ENCODE measurements around the gene NCOR2. TPM values are rescaled to one million over a fixed set of nuclear protein-coding genes. Genes with fewer than 3 reads are reported as not detected.

NCOR2 gene
- total RNA-seq, 1 donor from 2014 or later = 248 TPM

DNA sequence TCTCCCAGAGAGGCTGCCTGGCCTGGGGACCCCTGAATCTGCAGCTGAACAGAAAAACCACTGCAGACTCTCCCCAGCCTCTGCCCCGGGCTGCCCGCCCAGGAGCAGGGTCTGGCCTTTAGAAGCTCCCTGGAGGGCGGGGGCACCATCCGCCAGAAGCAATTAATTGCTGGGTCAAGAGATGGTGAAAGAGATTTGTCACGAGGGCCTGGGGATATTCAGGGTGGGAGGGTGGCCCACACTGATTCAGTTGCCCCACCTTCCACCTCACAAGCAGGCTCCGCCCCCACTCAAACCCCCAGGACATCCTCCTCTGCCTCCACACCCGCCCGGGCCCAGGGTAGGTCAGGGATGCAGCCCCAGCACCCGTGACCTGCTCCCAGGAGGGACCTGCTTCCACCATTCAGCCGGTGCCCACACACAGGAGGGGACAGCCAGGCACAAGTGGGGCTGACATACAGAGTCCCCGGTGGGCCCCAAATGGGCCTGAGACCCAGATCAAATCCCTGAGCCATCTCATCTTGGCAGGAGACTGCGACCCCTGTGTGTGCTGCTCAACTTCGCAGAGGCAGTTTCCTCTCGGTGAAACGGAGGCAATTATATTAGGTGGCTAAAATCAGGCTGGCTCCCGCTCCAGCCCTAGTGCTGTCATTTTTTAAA lies 23.0 kb downstream of the NCOR2 start:
- no peak for DNase-seq (ENCODE audit: low spot score)

DNA sequence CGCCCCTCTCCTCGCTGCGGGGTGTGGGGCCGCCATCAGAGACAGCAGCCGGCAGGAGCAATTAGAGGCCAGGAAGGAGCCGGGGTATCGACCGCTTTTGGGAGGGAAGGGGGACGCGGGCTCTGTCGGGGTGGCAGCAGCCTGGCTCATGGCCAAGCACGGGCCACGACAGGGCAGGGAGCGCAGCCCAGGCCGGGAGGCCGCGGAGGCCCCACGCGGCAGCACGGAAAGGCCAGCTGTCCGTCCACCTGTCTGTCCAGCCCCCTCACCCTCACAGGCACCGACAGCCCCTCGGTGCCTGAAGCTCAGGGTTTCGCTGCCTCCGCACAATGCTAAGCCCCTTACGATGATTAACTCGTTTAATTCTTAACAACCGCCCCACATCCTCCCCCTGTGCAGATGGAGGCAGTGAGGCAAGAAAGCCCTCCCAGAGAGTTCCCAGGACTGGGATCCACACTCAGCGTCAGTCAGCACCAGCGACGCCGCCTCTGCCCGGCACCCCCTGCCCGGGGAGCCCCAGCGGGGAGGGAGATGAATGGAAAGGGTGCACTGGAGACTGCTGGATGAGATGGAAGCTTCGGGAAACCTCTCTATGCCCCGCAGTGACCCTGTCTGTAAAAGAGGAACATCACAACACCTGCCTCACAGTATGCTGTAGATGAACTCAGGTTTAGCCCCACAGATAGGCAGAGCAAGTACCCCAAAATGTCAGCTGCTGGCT lies 23.7 kb downstream of the NCOR2 start:
- no peak for DNase-seq (ENCODE audit: low spot score)

DNA sequence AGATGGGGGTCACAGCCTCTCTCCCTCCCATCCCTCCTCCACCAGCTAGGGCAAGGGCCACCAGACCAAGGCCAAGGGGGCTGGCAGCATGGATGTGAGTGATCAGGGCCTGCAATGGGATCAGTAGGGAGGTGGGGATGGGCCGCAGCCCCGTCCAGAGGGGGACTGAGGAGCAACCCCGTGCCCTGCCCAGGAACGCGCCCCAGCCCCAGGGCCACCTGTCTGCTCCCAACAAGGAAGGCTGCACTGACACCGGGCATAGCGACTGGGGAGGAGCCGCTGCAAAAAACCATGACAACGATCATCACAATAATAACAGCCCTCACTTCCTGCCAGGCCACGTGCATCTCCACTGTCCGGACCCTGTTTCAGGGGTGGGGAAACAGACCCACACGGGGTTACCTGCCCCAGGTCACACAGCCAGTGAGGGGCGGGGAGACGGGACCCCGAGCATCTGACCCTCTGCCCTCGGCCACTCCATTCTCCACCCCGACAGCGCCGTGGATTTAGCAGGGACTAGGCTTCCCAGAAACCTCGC lies 24.3 kb downstream of the NCOR2 start:
- no peak for DNase-seq (ENCODE audit: low spot score)

GRCh38 chr12:124542021-124542949 lies 25.1 kb downstream of the NCOR2 start:
- DNase-seq (ENCODE audit: low spot score) = no peak

- no peak for DNase-seq (ENCODE audit: low spot score)
These were observed 26.1 kb downstream of the NCOR2 start for GRCh38 chr12:124541322-124541721.

DNA sequence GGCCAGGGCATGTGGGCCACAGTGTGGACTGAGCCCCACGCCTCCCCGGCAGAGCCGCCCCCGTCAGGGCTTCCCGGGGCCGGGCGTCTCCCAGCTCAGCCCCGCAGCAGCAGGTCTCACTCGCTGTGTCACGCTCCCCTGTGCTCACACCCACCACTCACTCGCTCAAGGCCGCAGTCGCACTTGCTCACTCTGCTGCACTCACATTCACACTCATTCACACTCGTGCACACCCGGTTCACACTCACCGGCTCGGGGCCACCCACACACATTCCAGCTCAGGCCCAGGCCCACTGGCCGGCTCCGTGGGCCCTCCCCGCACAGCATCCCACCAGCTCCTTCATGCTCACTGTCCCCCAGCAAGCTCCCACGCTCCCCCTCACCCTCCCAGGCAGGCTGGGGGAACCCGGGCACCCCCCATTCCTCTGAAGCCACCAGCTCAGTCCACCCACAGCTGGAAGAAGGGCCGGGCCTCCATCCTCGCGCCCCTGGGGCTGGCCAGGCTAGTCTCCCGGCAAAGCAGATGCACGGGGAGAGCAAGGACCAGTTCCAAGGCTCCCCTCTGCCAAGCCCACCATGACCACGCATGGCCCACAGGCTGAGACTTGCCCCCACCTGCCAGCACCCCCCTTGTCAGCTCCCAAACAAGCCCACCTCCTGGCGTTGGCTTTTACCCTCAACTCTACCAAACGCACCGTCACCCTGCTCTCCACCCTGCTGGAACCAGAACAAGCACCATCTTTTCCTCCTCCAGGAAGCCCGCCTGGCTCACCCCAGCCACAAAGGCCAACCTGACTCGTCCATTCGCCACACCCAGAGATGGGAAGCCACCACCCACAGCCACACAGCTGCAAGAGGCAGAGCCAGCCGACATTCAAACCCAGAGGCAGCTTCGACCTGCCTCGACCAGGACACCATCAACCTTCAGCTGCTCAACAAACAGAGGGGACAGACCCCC lies 28.0 kb downstream of the NCOR2 start:
- no peak for DNase-seq (ENCODE audit: low spot score)

DNA sequence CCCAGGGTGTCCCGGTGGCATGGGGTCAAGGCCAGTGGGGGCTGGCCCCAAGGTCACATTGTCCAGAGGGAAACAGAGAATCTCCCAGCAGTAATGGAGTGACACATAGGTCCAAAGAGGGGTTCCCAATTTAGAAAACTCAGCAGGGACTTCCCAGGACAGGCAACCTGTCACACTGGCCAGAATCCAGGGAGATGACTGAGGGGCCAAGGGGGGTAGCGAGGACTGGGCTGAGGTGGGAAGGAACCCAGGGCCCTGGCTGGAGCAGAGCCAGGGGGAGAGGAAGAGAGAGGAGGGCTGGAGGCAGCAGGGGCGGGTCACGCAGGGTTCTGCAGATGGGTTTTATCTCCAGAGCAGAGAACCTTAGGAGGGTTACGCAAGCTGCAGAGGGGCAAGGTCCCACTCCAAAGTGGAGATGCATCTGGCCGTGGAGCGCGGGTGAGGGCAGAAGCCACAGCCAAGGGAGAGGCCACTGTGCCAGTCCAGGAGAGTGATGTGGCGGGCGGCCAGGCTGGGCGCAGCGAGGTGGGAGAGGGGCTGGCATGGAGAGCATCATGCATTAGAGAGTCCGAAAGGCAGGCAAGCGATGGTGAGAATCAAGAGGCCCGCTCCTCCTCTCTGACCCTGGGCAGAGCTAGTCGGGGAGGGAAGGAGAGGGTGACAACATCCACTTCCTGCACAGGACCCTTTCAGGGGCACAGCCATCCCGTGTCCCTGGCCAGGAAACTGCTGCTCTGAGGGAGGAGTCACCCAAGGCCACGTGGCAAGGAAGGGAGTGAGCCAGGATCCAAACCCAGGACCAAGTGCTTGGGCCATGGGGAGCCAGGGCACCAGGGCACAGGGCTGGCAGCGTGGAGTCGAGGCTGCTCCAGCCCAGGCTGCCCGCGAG lies 29.0 kb downstream of the NCOR2 start:
- no peak for DNase-seq (ENCODE audit: low spot score)

GRCh38 chr12:124537525-124538193 lies 29.8 kb downstream of the NCOR2 start:
- no peak for DNase-seq (ENCODE audit: low spot score)

- no peak for DNase-seq (ENCODE audit: low spot score)
These were observed 30.8 kb downstream of the NCOR2 start for GRCh38 chr12:124536641-124537040.

- no peak for DNase-seq (ENCODE audit: low spot score)
These were observed 32.4 kb downstream of the NCOR2 start for GRCh38 chr12:124534776-124535740.

GRCh38 chr12:124533456-124533855 lies 34.0 kb downstream of the NCOR2 start:
- no peak for DNase-seq (ENCODE audit: low spot score)

DNA sequence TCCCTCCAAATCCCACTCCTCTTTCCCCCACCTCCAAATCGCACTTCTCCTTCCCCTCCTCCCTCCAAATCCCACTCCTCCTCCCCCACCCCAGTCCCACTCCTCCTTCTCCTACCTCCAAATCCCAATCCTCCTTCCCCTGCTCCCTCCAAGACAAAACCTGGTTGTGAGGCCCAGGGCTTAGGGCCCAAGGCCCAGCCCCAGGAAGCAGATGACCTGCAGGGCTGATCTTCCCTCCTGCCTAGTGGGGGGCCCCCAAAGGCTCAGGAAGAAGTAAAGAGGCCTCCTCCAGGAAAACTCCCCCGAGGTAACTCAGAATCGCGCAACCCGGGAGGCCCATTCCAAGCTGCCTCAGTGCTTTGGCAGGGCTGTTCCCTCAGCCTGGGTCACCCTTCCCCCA lies 34.4 kb downstream of the NCOR2 start:
- DNase-seq (ENCODE audit: low spot score) = no peak

DNA sequence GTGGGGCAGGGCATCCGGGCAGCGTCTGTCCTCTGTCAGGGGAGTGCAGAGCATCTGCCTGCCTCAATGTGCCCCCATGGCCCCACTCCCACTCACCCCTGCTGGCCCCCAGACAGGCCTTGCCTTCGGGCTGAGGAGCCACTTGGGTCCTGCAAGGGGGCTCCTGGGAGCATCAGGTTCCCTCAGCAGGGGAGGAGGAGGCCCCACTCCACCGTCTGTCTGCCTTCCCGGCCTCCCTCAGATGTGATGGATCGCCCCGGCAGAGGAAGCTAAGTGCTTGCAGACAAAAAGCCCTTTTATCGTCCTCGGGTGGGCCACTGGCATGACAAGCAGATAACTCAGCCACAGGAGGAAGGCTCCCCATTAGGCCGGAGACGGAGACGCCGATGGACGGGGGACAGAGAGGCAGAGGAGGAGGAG lies 35.1 kb downstream of the NCOR2 start:
- no peak for DNase-seq (ENCODE audit: low spot score)

DNA sequence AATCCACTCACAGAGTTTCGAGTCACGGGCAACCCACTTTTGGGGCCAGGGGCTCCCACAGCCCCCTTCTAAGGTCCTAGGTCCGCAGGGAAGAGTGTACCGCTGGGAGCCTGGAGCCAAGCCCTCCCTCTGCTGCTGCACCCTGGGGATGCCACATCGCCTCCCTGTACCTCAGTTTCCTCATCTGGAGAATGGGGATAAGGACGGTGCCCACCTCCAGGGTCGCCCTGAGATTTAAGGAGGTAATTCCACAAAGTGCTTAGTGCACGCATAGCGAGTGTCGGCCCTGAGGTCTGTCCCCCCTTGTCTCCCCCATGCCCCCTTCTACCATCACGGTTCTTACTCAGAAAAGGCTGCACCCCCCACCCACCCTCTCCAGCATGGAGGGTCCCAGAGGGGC lies 35.5 kb downstream of the NCOR2 start:
- DNase-seq (ENCODE audit: low spot score) = no peak

DNA sequence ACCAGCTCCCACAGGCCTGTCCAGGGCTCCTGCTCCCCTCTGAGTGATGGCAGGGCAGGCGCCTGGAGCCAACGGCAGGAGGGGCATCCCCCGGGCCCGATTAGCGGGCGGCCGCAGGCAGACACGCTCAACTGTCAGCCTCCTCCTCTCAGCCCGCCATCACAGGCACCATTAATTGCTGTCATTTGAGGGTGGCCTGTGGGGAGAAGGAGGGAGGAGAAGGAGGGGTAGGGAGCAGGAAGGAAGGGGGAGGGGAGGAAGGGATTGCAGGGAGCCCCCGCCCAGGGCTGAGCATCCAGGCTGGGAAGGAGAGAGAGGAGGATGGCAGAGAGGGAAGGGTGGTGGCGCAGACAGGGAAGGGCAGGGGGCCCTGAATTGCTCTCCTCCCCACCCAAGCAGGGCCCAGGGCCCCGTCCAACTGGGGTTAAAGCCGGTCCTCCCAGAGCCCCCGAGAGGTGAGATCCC lies 36.1 kb downstream of the NCOR2 start:
- DNase-seq (ENCODE audit: low spot score) = no peak

GRCh38 chr12:124530637-124531263 lies 36.7 kb downstream of the NCOR2 start:
- DNase-seq (ENCODE audit: low spot score) = no peak

Measured in mesenteric fat pad (tissue), 1 donor.